Astrocyte (in vitro differentiated cells and primary cell): ENCODE data around the gene HRH2.

Source experiments
- EZH2 ChIP-seq: IDR thresholded peaks from 2 replicates; pipeline ENCODE4 v1.6.1; 2012; ENCODE audit warnings: mild to moderate bottlenecking, low read length, inconsistent platforms; ENCODE audit not compliant: insufficient read depth
- TF ChIP-seq, protein P1 (sequence below): IDR thresholded peaks from 2 replicates; pipeline ENCODE4 v1.5.1; 2011; ENCODE audit warnings: low read depth, mild to moderate bottlenecking, inconsistent platforms, low read length, moderate library complexity; ENCODE audit not compliant: insufficient read depth

DNA sequence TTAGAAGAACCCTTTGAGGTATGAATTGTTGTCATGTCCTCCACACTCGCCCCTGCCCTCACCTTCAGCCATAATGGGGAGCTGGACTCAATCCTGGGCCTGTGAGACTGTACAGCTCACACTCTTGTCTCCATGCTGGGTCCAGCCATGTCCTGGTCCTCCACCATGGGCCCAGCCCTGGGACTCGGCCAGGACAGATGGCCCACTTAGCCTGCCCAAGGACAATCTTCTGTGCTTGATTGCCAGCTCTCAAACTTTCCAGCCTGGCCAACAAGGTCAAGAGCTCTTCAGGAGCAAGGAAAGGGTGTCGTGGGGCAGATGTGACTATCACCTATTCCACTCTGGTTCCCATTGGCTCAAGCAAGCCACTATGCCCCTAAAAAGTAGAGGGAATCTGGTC, 90.8 kb downstream of the HRH2 start:
- TF ChIP-seq, protein P1, sequence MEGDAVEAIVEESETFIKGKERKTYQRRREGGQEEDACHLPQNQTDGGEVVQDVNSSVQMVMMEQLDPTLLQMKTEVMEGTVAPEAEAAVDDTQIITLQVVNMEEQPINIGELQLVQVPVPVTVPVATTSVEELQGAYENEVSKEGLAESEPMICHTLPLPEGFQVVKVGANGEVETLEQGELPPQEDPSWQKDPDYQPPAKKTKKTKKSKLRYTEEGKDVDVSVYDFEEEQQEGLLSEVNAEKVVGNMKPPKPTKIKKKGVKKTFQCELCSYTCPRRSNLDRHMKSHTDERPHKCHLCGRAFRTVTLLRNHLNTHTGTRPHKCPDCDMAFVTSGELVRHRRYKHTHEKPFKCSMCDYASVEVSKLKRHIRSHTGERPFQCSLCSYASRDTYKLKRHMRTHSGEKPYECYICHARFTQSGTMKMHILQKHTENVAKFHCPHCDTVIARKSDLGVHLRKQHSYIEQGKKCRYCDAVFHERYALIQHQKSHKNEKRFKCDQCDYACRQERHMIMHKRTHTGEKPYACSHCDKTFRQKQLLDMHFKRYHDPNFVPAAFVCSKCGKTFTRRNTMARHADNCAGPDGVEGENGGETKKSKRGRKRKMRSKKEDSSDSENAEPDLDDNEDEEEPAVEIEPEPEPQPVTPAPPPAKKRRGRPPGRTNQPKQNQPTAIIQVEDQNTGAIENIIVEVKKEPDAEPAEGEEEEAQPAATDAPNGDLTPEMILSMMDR = no peak
- no peak for TF ChIP-seq EZH2
